BJ (cell line): Measurements from ENCODE around the gene TRIM65. TPM values are rescaled to one million over a fixed set of nuclear protein-coding genes. Genes with fewer than 3 reads are reported as not detected.

Experiments
- CTCF ChIA-PET: fragments of 350-600 bp; formaldehyde crosslinking; extraction: SDS; loops from one replicate; lab custom pipeline; 2021; ENCODE audit warnings: antibody characterized with exemption, inconsistent platforms; lab: Yijun Ruan, JAX
- POLR2A ChIA-PET: fragments of 300-600 bp; sonication (Branson Sonifier 250); formaldehyde crosslinking; extraction: SDS; loops from one replicate; lab custom pipeline; 2021; ENCODE audit warnings: antibody characterized with exemption; lab: Charles Lee
- DNase-seq: peaks from one replicate; pipeline ENCODE4 v3.0.0-alpha.2; 2011; ENCODE audit warnings: low read depth
- H3K27me3 ChIP-seq: 2 replicates; pipeline ENCODE4 v1.6.0; 2011; ENCODE audit warnings: low read length; ENCODE audit not compliant: control insufficient read depth, insufficient read depth
- H3K36me3 ChIP-seq: 2 replicates; pipeline ENCODE4 v1.5.1; 2011; ENCODE audit warnings: low read length; ENCODE audit not compliant: control insufficient read depth, insufficient read depth
- H3K4me3 ChIP-seq: 2 replicates; pipeline ENCODE4 v1.5.1; 2011; ENCODE audit warnings: low read depth, mild to moderate bottlenecking, control low read depth, low read length
- CTCF ChIP-seq: IDR thresholded peaks from 2 replicates; pipeline ENCODE4 v1.5.1; 2011; ENCODE audit warnings: low read depth, mild to moderate bottlenecking, control low read depth, inconsistent platforms, low read length, moderate library complexity; ENCODE audit not compliant: insufficient read depth
- polyA plus RNA-seq: library from polyadenylated mRNA; depleted of rRNA; stranded (reverse); fragments of >200 nt; gene quantifications from 2 replicates; pipeline ENCODE4 v1.2.3, GENCODE V29; 2011

The TRIM65 gene
- polyA plus RNA-seq, 1 experiment = 8.6 TPM

- TF ChIP-seq CTCF = no peak
- ChIA-PET CTCF (interaction anchor here (0.9 to 2.7 kb wide), 4 partner anchors 9 to 90 kb away, joined by 3 to 11 read pairs (median 6); partner anchors contain the start of gene MRPL38), POLR2A (no interaction called here)
- no peak for DNase-seq
- no peak overlapping the region for H3K4me3 ChIP-seq
- peaks cover 2% of the 10 kb centered on the region; the same call in 1 of the 2 replicates for H3K36me3 ChIP-seq
- H3K27me3 ChIP-seq = no peaks in the 10 kb centered on the region
Measured at GRCh38 chr17:75917141-75917916, 20.6 kb upstream of the TRIM65 start.

- Histone ChIP-seq H3K27me3 (no peaks in the 10 kb centered on the region), H3K4me3 (no peak overlapping the region), H3K36me3 (peaks cover 3% of the 10 kb centered on the region; the same call in 1 of the 2 replicates)
- ChIA-PET POLR2A (no interaction called here), CTCF (interaction anchor here (0.9 kb wide), 1 partner anchor 11 kb away, joined by 4 read pairs; the partner anchor contains the start of gene MRPL38)
- DNase-seq = no peak
- no peak for TF ChIP-seq CTCF
Measured at GRCh38 chr17:75915268-75915667, 18.5 kb upstream of the TRIM65 start.

- no peak for DNase-seq
- Histone ChIP-seq H3K4me3 (no peak overlapping the region), H3K36me3 (peaks cover 3% of the 10 kb centered on the region; the same call in 1 of the 2 replicates), H3K27me3 (no peaks in the 10 kb centered on the region)
- CTCF ChIA-PET = interaction anchor here (0.9 kb wide), 1 partner anchor 11 kb away, joined by 4 read pairs; the partner anchor contains the start of gene MRPL38
- POLR2A ChIA-PET = no interaction called here
- no peak for TF ChIP-seq CTCF
Measured at GRCh38 chr17:75914643-75915267, 18.0 kb upstream of the TRIM65 start.

- CTCF ChIA-PET = interaction anchor here (12.0 kb wide), 1 partner anchor 92 kb away, joined by 264 read pairs; the partner anchor contains the start of gene CDK3
- POLR2A ChIA-PET = no interaction called here
- H3K27me3 ChIP-seq = no peaks in the 10 kb centered on the region
- no peak for DNase-seq
- H3K36me3 ChIP-seq = peaks cover 3% of the 10 kb centered on the region; the same call in 1 of the 2 replicates
- no peak overlapping the region for H3K4me3 ChIP-seq
- TF ChIP-seq CTCF = no peak
Measured at GRCh38 chr17:75913537-75914210, 16.9 kb upstream of the TRIM65 start.
